ENCODE data around the gene NSL1. TPM values are rescaled to one million over a fixed set of nuclear protein-coding genes. Genes with fewer than 3 reads are reported as not detected.
"Not testable (repeated sequence)": the region's sequence is repeated elsewhere in the genome, so short reads cannot be mapped to it uniquely, and the experiment has no call there.

NSL1 gene
- total RNA-seq, 1 experiment from 2014 or later: 50.3 TPM

DNA sequence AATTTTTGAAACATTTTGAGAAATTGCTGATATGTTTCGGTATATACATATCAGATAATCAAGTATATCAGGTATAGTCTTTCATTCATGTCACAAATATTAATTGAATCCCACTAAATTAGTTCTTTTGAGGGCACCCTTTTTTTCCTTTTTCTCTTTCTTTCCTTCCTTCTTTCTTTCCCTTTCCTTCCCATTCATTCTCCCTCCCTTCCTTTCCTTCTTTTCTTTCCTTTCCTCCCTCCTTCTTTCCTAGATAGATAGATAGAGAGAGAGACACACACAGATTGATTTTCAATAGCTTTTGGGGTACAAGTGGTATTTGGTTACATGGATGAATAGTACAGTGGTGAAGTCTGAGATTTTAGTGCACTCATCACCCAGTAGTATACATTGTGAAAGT is 5.7 kb downstream of the NSL1 start:
- DNase-seq (ENCODE audit: extremely low read depth, low read depth): no peak

DNA sequence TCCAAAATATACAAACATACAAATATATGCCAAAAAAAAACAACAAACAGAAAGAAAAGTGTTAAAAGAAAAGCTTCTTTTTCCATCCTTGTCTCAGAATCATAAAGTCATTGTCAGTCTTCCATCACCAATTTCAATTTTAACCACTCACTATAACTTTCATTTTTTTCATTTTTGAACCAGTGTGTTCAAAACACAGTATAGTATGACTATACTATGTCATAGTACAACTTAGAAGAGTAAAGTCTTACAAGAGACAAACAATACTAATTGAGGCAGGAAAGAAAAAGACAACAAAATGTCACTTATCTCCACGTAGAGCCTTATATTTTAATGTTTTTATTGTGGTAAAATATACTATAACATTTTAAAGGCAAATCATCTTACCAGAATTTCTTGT is 7.6 kb downstream of the NSL1 start:
- DNase-seq (ENCODE audit: extremely low read depth, low read depth): no peak

DNA sequence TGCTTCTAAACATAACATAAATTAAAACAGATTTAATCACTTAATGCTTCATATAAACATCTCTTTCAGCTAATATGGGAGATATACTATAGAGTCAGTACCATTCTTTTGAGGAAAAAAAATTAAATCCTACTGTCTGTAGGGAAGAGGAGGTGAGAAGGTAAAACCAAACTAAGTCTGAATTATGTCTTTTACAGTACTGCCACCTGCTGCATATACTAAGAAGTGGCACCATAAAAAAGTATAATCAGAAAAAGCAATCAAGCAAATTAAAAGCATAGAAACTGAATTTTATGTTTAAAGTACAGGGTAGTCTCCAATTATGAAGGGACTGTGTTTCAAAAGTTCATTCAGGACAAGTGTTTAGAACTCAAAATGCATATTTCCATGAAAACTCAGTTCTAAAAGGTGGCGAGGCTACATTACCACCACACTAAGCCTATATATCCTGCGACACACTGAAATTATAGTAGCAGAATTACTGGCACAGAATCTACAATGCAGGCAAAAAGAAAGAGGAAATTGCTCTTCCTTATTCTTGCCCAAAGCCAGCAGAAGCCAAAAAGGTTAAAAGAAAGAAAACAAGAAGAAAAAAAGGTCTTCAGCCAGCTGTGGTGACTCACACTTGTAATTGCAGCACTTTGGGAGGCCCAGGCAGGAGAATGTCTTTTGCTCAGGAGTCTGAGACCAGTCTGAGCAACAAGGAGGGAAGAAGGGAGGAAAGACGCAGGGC is 9.0 kb downstream of the NSL1 start:
- DNase-seq (ENCODE audit: extremely low read depth, low read depth): peak; percentile 37

DNA sequence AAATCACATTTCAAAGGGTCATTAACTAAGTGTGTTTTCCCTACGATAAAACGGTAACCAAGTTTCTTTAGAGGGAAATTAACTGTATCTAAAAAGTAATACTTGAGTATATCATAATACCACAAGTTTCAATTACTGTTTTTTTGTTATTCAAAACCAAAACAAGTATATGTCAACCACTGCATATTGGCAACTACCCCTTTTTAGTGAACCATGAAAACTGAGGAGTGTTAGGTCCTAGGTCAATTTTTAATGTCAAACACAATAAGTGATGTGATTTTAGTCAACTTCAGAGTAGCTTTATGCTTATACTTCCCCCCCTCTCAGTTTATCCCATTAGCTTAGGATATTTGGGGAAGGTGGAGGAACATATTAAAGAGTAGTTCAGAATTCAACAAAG is 10.4 kb downstream of the NSL1 start:
- no peak for DNase-seq (ENCODE audit: extremely low read depth, low read depth)

DNA sequence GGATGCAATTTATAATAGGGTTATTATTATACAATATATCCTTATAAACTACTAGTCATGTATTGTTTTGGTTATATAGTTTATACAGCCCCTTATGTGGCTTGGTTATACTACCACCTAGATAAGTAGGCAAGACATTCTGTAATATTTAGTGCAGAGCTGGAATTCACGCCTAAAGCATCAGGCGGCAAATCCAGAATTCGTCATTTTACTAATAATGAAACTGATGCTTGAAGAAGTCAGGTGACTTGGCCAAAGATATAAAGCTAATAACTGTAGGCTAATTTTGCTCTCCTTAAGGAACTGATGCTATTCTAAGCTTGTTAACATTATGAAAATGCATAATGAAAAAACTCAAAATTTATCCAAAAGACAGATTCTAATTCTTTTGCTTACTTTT is 10.8 kb downstream of the NSL1 start:
- no peak for DNase-seq (ENCODE audit: extremely low read depth, low read depth)

DNA sequence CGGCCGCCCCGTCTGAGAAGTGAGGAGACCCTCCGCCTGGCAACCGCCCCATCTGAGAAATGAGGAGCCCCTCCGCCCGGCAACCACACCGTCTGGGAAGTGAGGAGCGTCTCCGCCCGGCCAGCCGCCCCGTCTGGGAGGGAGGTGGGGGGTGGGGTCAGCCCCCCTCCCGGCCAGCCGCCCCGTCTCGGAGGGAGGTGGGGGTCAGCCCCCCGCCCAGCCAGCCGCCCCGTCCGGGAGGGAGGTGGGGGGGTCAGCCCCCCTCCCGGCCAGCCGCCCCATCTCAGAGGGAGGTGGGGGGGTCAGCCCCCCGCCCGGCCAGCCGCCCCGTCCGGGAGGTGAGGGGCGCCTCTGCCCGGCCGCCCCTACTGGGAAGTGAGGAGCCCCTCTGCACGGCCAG is 12.5 kb downstream of the NSL1 start:
- DNase-seq (ENCODE audit: extremely low read depth, low read depth): not testable (repeated sequence)

DNA sequence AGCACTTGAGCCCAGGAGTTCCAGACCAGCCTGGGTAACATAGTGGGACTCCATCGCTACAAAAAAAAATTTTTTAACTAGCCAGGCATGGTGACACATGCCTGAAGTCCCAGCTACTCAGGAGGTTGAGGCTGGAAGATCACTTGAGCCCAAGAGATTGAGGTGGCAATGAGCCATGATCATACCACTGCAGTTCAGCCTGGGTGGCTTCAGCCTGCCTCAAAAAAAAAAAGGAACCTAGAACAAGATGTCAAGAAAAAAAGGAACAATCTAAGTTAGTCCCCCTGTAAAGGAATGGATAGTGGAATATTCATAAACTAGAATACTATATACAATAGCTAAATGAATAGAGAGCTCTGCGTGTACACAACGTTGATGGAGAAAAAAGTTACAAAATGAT is 14.4 kb downstream of the NSL1 start:
- DNase-seq (ENCODE audit: extremely low read depth, low read depth): no peak

DNA sequence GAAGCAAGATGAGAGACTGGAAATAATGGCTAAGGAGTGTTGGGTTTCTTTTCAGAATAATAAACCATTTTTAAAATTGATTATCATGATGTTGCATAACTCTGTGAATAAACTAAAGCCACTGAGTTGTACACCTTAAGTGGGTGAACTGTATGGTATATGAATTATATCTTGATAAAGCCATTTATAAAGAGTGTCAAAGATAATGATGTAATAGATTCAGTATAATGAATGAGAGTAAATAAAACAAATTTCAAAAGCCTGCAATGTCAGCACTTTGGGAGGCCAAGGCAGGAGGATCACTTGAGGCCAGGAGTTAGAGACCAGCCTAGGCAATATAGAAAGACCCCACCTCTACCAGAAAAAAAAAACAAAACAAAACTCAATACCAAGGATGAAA is 16.3 kb downstream of the NSL1 start:
- DNase-seq (ENCODE audit: extremely low read depth, low read depth): no peak

DNA sequence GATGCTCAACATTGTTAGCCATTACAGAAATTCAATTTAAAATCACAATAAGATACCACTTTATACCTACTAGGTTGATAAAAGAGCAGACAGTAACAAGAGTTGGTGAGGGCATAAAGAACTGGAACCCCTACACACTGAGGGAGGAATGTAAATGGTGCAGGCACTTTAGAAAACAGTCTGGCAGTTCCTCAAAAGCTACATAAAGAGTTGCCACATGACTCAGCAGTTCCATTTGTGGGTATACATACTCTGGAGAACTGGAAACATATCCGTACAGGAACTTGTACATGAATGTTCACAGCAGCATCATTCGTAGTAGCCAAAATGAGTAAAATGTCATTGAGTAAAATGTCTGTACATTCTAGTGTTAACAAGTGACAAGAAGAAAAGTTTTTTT is 17.0 kb downstream of the NSL1 start:
- DNase-seq (ENCODE audit: extremely low read depth, low read depth): peak; percentile 61

DNA sequence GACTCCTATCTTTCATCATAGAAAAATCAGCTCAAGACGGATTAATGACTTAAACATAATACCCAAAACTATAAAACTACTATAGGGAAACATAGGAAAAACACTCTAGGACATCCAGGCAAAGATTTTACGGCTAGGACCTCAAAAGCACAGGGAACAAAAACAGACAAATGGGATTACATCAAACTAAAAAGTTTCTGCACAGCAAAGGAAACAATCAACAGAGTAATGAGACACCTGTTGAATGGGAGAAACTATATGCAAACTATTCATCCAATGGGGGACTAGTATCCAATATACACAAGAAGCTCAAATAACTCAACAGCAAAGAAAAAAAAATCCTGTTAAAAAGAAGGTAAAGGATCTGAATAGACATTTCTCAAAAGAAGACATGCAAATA is 18.6 kb downstream of the NSL1 start:
- no peak for DNase-seq (ENCODE audit: extremely low read depth, low read depth)

DNA sequence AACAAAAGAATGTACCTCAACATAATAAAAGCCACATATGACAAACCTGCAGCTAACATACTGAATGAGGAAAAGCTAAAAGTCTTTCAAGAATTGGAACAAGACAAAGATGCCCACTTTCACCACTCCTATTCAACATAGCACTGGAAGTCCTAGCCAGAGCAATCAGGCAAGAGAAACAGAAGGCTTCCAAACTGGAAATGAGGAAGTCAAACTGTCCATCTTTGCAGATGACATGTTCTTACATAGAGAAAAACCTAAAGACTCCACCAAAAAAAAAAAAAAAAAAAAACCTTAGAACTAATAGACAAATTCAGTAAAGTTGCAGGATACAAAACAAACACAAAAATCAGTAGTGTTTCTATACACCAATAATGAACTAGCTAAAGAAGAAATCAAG is 20.2 kb downstream of the NSL1 start:
- no peak for DNase-seq (ENCODE audit: extremely low read depth, low read depth)

DNA sequence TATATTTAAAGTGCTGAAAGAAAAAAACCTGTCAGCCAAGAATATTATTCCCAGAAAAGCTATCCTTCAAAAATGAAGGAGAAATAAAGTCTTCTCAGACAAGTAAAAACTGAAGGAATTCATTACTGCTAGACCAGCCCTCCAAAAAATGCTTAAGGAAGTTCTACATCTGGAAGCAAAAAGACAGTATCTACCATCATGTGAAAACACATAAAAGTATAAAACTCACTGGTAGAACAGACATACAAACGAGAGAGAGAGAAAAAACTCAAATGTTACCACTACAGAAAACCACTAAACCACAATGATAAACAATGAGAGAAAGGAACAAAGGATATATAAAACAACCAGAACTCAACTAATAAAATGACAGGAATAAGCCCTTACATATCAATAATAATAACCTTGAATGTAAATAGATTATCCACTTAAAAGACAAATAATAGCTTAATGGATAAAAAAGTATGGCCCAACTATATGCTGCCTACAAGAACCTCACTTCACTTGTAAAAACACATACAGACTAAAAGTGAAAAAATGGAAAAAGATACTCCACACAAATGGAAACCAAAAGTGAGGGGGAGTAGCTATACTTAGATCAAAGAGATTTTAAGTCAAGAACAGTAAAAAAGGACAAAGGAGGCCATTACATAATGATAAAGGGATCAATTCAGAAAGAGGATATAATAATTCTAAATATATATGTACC is 22.0 kb downstream of the NSL1 start:
- DNase-seq (ENCODE audit: extremely low read depth, low read depth): no peak

DNA sequence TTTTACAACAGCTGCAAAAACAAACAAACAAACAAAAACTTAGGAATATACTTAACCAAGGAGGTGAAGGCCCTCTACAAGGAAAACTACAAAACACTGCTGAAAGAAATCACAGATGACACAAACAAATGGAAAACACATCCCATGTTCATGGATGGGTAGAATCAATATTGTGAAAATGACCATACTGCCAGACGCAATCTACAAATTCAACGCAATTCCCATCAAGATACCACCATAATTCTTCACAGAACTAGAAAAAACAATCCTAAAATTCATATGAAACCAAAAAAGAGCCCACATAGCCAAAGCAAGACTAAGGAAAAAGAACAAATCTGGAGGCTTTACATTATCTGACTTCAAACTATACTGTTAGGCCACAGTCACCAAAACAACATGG is 24.8 kb downstream of the NSL1 start:
- not testable (repeated sequence) for DNase-seq (ENCODE audit: extremely low read depth, low read depth)

DNA sequence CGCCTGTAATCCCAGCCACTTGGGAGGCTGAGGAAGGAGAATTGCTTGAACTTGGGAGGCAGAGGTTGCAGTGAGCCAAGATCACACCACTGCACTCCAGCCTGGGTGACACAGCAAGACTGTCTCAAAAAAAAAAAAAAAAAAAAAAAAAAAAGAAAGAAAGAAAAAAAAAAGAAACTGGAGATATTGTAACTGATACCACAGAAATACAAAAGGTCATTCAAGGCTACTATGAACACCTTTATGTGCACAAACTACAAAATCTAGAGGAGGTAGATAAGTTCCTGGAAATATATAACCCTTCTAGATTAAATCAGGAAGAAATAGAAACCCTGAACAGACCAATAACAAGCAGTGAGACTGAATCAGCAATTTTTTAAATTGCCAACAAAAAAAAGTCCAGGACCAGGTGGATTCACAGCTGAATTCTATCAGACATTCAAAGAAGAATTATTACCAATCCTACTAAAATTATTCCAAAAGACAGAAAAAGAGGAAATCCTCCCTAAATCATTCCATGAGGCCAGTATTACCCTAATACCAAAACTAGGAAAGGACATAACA is 26.8 kb downstream of the NSL1 start:
- not testable (repeated sequence) for DNase-seq (ENCODE audit: extremely low read depth, low read depth)

DNA sequence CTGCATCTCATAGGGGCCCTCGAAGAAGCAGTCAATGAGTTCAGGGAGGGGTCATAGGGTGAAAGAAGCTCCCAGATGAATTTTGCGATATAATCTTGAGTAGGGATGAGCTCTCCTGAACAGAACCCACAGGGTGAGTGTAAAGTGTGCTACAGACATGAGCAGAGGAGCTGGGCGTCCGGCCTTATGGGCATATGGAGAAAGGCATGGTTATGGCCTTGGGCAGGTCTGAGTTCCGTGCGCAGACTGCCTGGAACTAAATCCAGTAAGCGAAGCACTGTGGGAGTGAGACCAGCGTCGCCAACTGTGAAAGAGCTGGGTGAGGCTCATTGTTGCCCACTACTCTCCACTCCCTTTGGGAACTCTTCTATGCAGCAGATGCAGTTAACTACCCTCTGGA is 28.7 kb downstream of the NSL1 start:
- no peak for DNase-seq (ENCODE audit: extremely low read depth, low read depth)

DNA sequence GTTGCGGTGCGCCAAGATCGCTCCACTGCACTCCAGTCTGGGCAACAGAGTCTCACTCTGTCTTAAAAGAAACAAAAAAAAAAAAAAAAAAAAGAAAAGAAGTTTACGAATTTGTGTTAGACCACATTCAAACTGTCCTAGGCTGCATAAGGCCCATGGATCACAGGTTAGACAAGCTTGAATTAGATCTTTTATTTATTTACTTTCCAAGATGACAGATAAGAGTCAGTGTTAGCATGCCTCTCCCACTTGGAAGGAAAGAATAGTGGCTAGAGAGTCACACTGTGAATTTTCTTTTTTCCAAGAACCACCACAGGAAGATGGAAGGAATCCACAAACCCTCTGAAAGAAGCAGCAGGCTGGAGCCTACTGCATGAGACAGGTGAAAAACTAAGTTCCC is 29.3 kb downstream of the NSL1 start:
- DNase-seq (ENCODE audit: extremely low read depth, low read depth): no peak

DNA sequence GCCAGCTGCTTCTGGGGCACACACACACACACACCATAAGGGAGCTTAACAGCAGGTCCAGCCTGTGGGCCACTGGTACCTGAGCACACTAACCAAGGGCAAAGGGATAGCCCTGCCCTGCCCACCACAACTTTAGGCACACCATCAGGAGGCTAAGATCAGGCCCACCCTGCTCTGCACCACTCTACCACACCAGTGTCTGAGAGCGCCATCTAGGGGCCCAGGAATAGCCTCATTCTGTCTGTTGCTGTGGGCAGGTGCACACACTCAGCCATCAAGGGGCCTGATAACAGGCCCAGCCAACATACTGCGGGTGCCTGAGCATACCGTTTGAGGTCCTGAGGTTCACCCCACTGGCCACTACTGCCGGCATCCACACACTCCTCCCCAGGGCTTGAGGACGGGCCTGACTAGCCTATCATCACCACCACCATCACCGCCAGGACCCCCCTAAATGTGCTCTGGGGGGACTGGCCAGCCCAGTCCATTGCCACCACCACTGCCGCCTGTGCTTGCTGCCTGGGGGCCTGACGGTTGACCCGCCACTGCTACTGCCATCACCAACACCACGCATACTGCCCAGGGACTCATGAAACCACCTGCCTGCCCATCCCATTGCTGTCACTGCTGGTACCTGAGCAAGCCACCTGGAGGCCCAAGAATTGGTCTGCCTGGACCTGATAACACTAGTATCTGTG is 31.3 kb downstream of the NSL1 start:
- DNase-seq (ENCODE audit: extremely low read depth, low read depth): no peak

DNA sequence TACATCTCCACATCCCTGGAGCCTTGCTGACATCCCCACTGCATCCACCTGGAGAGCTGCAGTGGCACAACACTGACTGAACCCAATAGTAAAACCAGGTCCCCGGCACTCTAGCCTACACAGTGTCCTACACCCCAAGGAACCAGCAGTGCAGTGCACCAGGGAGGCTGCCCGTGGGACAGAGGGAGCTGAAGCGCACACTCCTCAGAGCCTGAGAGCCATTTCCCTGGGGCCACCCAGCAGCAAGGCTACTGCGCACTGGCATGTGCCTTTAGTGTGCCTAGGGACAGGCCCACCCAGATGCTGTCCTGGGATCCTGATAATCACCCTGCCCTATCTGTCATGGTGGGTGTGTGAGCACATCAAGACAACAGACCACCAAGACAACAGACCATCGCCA is 31.9 kb downstream of the NSL1 start:
- DNase-seq (ENCODE audit: extremely low read depth, low read depth): no peak

DNA sequence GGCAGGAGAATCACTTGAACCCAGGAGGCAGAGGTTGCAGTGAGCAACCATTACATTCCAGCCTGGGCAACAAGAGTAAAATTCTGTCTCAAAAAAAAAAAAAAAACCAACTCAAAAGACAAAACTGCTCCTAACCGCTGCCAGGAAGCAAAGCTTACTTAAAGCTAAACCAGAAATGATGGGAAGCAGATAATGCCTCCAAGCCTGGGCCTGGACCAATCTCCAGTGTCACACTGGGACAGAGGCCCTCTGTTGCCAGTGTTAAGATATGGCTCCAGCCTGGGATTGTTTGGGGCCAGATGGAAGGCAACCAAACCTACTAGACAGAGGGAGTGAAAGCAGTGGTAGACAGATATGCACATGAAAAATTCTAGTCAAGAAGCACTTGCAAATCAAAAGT is 36.9 kb downstream of the NSL1 start:
- DNase-seq (ENCODE audit: extremely low read depth, low read depth): no peak

DNA sequence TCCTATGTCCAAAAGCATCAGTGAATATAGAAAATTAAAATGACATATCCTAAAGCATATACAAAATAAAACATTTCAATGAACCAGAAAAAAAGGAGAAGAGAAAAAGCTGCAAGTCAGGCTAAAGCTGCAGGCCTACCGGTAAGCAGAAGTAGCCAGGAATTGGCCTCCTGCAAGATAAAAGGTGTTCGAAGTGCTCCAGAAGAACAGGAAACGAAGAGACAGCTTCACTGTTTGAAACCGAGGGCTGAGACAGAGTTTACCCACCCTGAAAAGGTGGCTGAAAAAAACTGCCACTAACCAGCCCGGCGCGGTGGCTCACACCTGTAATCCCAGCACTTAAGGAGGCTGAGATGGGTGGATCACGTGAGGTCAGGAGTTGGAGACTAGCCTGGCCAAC is 37.4 kb downstream of the NSL1 start:
- DNase-seq (ENCODE audit: extremely low read depth, low read depth): no peak

DNA sequence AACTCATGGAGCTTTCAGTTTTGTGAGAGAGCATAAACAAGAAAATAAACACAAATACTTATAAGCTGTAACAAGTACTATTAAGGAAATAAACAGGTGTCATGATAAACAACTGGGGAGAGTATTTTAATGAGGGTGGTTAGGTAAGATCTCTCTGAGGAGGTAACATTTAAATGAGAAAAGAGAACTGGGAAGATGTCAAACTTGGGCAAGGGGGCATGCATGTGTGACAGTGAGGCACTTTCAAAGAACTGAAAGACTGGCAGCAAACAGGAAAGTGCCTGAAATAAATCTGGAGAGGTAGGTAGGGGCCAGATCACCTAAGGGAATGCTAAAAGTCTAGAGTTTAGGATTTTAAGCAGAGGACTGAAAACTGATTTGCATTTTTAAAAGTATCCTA is 37.8 kb downstream of the NSL1 start:
- DNase-seq (ENCODE audit: extremely low read depth, low read depth): no peak

All from NCI-H460 (cell line).